Measurements from ENCODE around the gene VIM. TPM values are rescaled to one million over a fixed set of nuclear protein-coding genes. Genes with fewer than 3 reads are reported as not detected.

The VIM gene
- total and polyA plus RNA-seq, 10 of the 15 experiments (the other 5 are each of a cell fraction or from before 2014, with no cell fraction given): 44.2 to 287 (median 188) TPM

GRCh38 chr10:17185873-17186272 is 42.2 kb upstream of the VIM start:
- ChIA-PET POLR2A (no interaction called here), CTCF (no interaction called here), RAD21 (ENCODE audit: unreplicated experiment) (no interaction called here), SMC1A (ENCODE audit: uncharacterized antibody, unreplicated experiment) (no interaction called here)
- DNase-seq (ENCODE audit: low read depth, low spot score): no peak
- Histone ChIP-seq H4K20me1 (ENCODE audit: control insufficient read depth, insufficient read depth) (no peaks in the 10 kb centered on the region), H3K9ac (ENCODE audit: control insufficient read depth, insufficient read depth, low read length) (no peak overlapping the region), H3K4me1 (ENCODE audit: control insufficient read depth, insufficient read depth, low read length) (no peaks in the 10 kb centered on the region), H3K27me3 (replicated peaks in 1 of 2; ENCODE audit: control insufficient read depth in 2 of 2, insufficient read depth in 2 of 2, low read length in 1 of 2) (no peaks in the 10 kb centered on the region), H3K4me2 (ENCODE audit: control insufficient read depth, insufficient read depth) (no peak overlapping the region), H3K9me3 (replicated peaks; ENCODE audit: control insufficient read depth, insufficient read depth, low read length) (no peaks in the 10 kb centered on the region), H3K79me2 (ENCODE audit: control insufficient read depth, insufficient read depth, low read length) (no peaks in the 10 kb centered on the region), H2AFZ (ENCODE audit: control insufficient read depth, low read depth, low read length) (no peak overlapping the region), H3K36me3 (ENCODE audit: control insufficient read depth in 2 of 2, insufficient read depth in 2 of 2, low read length in 1 of 2) (no peaks in the 10 kb centered on the region), H3K27ac (ENCODE audit: control insufficient read depth, insufficient read depth) (no peak overlapping the region), H3K4me3 (no peak overlapping the region)
- 73% methylated on average over 3 of the region's 3 CpGs for WGBS (ENCODE audit: insufficient coverage, insufficient replicate concordance, low lambda C conversion rate, missing lambda C conversion rate)
- ATAC-seq: no peak
- no TSS peak for BruUV-seq (replicated peaks)
- FAIRE-seq: no peak
- TF ChIP-seq NR2C1 (IDR thresholded peaks at IDR 0.05) (no peak), TAF1 (IDR thresholded peaks at IDR 0.05; ENCODE audit: borderline replicate concordance, low read depth, low read length) (no peak), RELA (IDR thresholded peaks at IDR 0.05; ENCODE audit: borderline replicate concordance, partially characterized antibody) (no peak), SMARCA5 (IDR thresholded peaks at IDR 0.05) (no peak), BACH1 (IDR thresholded peaks at IDR 0.05; ENCODE audit: borderline replicate concordance) (no peak), RBBP5 (conservative IDR thresholded peaks at IDR 0.05) (no peak), ZNF217 (IDR thresholded peaks at IDR 0.05) (no peak), HCFC1 (IDR thresholded peaks at IDR 0.05; ENCODE audit: low read length) (no peak), SPI1 (IDR thresholded peaks at IDR 0.05; ENCODE audit: borderline replicate concordance, insufficient read depth, low read depth, low read length) (no peak), ELK1 (IDR thresholded peaks at IDR 0.05; ENCODE audit: low read depth, low read length) (no peak), YY1 (IDR thresholded peaks at IDR 0.05; ENCODE audit: low read depth, low read length) (no peak)
- intact Hi-C loops (cut with micrococcal nuclease; ENCODE audit: unreplicated experiment) (no loop called here), in situ Hi-C loops (cut with MboI) (no loop called here)
